ENCODE measurements around the gene STK11IP.

The STK11IP gene, protein sequence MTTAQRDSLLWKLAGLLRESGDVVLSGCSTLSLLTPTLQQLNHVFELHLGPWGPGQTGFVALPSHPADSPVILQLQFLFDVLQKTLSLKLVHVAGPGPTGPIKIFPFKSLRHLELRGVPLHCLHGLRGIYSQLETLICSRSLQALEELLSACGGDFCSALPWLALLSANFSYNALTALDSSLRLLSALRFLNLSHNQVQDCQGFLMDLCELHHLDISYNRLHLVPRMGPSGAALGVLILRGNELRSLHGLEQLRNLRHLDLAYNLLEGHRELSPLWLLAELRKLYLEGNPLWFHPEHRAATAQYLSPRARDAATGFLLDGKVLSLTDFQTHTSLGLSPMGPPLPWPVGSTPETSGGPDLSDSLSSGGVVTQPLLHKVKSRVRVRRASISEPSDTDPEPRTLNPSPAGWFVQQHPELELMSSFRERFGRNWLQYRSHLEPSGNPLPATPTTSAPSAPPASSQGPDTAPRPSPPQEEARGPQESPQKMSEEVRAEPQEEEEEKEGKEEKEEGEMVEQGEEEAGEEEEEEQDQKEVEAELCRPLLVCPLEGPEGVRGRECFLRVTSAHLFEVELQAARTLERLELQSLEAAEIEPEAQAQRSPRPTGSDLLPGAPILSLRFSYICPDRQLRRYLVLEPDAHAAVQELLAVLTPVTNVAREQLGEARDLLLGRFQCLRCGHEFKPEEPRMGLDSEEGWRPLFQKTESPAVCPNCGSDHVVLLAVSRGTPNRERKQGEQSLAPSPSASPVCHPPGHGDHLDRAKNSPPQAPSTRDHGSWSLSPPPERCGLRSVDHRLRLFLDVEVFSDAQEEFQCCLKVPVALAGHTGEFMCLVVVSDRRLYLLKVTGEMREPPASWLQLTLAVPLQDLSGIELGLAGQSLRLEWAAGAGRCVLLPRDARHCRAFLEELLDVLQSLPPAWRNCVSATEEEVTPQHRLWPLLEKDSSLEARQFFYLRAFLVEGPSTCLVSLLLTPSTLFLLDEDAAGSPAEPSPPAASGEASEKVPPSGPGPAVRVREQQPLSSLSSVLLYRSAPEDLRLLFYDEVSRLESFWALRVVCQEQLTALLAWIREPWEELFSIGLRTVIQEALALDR

DNA sequence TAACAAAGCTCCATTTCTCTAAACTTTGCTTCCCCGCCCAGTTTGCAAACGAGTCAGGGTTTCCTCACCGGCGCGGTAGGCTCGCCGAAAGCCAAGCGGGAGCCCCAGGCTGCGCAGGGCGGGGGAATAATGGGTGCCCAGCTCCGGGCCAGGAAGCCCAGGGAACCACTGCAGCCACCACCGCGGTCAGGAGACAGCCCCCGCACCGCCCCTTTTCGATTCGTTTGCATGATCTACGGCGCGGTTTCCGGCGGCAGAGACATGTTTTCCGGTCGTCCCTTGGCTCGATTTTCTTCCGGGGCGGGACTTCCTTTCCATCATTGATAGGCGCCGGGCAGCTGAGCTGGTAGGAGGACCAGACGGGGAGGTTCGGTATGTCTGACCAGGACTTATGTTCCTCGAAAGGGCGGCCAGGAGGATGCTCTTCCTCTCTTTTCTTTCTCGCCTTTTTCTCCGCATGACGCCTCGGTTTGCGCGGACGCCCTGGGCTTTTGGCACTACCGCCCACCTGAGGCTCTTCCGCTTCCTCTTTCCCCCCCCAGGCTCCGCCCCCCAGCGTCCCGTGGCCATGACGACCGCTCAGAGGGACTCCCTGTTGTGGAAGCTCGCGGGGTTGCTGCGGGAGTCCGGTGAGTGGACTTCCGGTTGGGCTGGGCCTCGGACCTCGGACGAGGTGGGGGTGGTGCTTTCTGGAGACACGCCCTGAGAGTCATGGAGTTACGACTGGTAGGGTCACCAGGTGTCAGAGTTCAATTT, at the start of gene STK11IP:
Gene STK11IP, plus strand, starts transcription at position 306 of the 756 bp plus-strand sequence. Its CDS starts 263 bp downstream, at position 569.
- DNase-seq (ENCODE audit: low spot score), result peak; percentile 85

DNA sequence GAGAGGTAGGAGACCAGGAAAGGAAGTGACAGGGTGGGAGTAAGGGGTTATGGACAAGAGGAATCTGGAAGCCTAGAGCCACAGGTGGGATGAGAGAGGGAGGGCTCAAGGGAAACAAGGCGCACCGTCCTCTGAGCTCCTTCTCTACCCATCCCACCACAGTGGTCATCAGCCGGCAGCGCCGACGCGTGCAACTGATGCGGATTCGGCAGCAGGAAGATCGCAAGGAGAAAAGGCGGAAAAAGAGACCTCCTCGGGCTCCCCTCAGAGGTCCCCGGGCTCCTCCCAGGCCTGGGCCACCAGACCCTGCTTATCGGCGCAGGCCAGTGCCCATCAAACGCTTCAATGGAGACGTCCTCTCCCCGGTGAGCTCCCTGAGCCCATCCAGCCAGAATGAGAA, 48.7 kb upstream of the STK11IP start:
- DNase-seq (ENCODE audit: low spot score), result no peak

DNA sequence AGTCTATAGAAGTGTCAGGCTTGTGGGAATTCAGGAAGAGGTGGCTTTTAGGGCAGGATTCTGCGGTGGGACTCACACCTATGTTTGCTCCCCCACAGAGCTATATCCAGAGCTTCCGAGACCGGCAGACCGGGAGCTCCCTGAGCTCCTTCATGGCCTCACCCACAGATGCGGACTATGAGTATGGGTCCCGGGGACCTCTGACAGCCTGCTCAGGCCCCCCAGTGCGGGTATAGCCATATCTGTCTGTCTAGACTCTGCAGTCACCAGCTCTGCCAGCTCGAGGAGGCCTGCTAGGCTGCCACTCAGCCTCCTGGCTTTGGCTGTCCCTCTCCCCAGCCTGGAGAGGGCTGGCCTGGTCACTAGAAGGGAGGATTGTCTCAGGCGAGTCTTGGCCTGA, 48.0 kb upstream of the STK11IP start:
- DNase-seq (ENCODE audit: low spot score), result no peak

DNA sequence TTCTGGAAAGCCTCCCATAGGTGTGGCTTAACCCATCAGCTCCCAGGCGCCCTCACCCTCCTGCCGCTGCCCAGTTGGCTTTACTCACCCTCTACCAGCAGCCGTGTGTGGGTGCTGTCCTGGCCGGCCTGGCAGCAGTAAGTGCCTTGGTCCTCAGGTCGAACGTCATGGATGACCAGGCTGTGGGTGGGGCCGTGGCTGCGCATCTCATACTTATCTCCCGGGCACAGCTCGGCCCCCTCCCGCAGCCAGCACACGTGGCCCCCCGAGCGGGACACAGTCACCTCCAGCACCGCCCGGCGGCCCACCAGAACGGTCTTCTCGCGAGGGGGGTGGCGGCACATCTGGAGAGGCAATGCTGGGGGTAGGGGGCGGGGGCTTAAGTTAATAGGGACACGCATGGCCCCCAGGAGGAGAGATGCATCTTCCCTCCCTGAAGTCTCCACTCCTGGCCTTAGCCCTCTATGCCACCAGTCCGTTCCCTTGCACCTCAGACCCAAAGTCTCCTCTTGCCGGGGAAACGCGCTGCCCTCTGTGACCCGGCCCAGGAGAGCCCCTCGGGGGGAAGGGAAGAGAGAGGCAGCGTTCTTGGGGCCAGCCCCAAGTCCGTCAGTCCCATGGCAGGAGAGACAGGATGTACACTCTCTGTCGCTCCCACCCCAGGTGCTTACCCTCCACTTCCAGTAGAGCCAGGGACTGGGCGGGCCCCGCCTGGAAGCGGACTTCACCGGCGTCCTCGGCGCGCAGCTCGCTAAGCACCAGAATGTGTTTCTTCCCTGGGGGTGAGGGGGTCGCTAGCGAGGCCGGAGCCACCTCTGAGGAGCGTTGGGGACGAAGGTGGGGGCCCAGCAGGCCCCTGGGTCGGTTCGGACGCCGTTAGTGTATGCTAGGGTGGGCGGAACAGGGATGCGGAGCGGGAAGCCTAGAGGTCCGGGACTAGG, 45.9 kb upstream of the STK11IP start:
- DNase-seq (ENCODE audit: low spot score), result no peak

DNA sequence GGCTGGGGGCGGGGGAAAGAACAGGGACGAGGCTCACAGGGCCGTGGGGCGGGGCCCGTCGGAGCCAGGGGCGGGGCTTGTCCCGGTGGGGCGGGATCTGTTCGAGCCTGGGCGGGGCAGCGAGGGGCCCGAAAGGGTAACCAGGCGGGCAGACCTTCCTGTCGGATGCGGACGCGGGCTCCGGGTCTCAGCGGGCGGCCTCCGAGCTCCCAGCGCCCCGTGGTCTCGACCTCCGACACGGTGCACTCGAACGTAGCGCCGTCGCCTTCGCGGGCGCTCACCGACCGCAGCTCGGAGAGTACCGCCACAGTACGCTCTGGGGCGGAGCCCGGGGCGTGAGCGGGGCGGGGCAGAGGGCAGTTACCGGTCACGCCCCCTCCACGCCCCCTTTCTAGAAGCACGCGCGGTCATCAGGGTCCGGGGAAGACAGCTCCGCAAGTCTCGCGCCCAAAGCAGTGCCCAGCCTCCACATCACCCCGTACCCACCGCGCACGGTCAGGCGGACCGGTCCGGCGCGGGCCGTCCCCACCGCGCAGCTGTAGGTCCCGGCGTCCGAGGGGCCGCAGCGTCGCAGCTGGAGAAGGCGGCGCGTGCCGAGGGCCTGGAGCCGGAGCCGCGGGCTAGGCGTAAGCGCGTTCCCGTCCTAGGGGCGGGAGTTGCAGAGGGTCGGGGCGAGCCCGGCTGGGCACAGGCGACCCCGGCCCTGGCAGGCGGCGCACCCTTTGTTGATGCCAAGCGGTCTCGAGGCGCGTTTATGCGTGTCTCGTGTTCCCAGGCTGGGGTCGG, 45.1 kb upstream of the STK11IP start:
- peak; percentile 61 for DNase-seq (ENCODE audit: low spot score)

DNA sequence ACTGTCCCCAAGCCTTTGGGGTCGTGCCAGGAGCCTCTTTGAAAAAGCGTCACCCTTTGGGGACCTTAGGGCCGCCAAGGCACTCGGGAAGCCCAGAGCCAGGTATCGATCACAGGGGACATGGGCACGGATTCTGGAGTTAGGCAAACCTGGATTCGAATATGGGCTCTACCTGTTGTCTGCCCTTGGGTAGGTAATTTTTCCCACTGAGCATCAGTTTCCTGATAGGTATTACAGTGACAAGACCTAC, 44.6 kb upstream of the STK11IP start:
- DNase-seq (ENCODE audit: low spot score), result no peak

DNA sequence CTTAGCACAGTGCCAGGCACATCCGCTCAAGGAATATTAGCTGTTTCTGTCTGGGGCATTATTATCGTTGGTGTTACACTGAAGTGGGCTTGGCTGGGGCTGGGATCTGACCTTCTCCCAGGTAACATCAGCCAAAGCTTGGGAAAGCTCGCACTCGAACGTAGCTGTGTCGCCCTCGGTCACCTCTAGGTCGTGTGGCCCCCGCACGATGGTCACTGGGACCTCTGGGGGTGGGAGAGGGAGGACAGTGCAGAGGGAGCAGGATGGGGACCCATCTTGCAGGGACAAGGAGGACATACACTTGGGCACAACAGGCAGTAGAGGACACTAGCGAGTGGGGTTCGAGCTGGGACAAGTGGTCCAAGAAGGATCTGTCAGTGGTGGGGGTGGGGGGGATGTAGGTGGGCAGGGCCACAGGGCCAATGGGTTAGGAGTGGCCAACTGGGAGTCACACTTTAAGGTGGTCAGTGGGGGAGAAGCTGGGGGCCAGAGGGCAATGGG, 44.1 kb upstream of the STK11IP start:
- no peak for DNase-seq (ENCODE audit: low spot score)

DNA sequence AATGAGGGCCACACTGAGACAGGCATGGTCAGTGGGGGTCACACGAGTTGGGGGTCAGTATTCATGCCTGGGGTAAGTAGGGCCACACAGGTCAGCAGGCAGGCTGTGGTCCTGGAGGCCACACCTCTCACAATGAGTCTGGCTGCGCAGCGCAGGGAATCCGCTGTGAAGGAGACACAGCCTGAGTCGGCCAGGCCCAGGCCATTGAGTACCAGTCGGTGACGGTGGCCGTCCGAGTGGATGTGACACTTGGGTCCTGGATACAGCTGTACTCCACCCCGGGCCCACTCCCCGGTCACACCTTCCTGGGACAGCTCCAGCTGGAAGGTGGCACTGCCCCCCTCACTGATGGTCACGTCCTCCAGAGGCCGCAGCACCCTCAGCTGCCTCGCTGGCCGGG, 43.3 kb upstream of the STK11IP start:
- DNase-seq (ENCODE audit: low spot score), result no peak

DNA sequence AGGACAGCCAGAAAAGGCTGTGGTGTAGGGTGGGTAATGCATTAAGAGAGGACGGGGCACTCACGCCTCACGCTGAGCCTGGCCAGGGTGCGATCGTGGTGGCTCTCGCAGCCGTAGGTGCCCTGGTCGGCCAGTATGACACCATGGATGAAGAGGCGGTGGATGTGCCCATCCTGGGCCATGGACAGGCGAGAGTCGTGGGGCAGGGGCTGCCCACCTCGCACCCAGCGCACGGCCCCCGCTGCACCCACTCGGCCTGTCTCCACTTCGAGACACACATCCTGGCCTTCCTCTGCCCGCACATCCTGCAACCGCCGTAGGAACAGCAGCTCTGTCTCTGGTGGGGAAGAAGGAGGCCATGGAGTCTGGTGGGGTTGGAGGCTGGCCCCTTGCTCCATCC, 41.7 kb upstream of the STK11IP start:
- DNase-seq (ENCODE audit: low spot score), result no peak

DNA sequence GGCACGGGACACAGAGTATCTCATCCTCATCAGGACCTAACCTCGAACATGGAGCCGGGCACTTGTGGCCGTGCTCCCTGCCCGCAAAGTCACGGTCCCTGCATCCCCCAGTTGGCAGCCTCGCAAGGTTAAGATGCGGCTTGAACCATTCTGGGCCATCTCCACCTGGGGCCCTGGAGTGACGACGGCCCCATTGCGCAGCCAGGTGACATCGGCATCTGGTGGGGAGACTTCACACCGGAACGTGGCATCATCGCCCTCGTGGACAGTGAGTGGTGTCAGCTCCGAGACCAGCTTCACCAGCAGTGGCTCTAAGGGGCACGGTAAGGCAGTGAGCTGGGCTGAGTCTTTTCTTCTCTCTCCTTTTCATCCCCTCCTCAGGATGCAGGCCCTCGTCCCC, 41.2 kb upstream of the STK11IP start:
- no peak for DNase-seq (ENCODE audit: low spot score)

DNA sequence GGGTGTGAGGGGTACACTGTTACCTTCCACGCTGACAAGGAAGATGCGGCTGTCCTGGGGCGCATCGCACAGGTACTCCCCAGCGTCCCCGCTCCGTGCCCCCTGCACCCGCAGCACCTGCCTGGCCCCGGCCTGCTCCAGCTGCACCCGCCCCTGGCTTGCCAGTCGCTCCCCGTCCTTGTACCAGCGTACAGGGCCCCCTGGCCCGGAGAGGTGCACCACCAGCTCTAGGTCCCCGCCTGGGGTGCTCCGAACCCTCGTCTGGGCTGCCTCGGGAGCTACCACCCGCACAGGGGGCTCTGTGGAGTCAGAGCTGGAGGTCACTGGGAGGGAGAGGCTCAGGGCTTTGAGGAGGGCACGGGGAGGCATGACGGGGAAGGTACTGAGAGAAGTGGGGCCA, 40.3 kb upstream of the STK11IP start:
- DNase-seq (ENCODE audit: low spot score), result no peak

DNA sequence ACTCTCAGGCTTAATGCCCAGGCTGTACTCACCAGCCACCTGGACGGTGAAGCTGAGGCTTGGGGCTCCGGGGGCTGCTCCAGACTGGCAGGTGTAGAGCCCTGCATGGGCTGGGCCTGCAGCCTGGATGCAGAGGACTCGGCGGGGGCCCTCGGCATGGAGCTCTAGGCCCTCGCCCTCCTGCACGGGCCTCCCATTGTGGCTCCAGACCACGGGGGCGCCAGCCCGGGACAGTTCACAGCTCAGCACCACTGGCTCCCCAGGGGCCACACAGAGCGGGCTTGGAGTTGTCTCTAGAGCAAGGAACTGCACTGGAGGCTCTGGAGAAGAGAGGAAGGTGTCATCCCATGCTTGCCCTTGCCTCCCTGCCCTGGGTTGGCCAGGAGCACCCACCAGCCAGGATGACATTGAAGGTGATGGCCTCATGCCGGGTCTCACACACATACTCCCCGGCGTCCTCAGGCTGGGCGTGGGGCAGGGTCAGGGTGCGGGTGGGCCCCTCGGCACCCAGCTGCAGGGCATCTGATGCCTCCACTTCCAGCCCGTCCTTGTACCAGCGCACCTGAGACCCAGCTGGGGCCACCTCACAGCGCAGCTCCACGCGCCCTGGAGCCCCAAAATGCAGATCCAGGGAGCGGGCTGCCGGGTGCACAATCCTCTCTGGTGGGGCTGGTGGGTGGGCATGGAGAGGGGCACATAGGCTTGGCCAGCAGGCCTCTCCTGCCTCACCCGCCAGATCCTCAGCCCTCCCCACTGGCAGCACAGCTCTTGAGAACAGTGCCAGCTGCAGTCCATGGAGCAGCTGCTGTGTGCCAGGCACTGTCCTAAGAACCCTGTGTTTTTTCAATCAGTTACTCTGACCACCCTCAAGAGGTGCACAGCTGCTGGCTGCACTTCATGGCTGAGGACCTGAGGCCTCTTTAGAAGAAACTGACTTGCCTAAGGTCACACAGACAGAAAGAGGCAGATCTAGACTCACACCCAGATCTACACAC, 39.6 kb upstream of the STK11IP start:
- DNase-seq (ENCODE audit: low spot score), result no peak

DNA sequence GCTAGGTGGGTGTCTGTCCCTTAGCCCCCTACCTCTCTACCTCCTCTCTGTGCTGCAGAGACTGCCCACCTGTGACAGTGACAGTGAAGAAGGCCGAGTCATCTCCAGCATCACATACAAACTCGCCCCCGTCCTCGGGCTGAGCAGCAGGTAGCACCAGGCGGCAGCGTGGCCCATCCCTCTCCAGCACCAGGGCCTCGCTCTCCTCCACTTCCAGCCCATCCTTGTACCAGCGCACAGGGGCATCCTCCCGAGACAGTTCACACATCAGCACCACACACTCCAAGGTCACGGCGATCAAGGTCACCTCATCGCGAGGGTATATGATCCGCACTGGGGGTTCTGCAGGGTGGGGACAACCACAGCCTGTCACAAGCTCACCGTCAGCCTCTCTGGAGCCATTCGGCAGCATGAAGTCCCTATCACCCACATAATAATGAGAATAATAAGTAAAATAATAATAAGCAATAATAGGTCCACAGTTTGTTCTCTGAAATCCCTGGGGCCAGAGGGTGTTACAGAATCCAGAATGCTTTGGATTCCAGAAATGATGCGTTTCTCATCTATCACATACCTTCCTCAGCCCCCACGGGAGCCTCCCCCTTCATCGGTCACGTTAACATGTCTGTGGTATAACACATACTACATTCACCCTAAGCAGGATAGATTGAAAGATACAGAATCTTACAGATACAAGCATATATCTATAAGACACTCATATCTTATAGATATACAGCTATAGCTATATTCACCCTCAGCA, 38.3 kb upstream of the STK11IP start:
- no peak for DNase-seq (ENCODE audit: low spot score)

DNA sequence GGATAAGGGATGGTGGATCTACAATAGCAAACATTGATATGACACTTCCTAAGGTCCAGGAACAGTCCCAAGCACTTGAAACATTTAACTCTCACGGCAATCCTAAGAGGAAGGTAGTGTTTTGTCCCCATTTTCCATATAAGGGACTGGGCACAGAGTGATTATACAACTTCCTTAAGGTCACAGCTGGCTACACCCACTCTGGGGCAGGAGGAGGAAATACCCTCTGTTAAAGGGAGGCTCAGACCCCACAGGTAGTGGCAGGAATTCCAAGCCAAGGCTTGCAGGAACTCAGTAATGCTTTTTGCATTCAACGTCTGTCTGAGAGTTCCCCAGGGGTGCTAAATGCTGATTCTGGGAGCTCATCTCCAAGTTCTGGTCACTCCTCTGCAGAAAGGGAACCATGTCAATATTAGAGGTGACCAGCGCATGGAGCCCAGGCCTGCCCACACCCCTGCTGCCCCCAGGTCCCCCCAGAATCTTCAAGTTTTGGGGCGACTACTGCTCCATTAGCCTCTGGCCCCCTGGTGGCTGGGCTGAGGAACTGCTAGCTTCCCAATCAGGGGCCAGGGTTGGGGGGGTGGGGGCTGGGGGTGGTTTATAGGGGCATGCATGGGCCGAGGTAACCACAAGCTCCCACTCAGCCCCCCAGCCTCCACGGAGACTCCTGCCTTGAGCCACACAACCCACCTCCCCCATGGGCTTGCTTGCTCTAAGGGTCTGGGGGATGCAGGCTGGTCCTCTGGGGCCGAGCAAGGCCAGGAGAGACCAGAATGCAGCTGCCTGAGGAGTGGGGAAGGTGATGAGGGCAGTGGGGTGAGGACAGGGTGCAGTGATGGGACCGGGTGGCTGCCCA, 37.4 kb upstream of the STK11IP start:
- no peak for DNase-seq (ENCODE audit: low spot score)

DNA sequence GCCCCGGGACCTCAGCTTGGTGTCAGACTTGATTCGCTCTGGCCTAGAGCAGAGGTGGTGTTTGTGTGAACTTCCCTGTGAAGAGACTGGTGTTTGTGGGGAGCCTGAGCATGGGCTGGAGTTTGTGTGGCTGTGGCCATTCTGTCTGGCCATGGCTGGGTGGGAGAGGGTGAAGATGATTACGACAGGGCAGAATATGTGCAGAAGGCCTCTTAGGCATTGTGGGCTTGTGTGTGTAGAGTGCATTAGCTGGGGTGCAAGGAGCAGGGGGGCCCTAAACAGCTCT, 36.8 kb upstream of the STK11IP start:
- no peak for DNase-seq (ENCODE audit: low spot score)

DNA sequence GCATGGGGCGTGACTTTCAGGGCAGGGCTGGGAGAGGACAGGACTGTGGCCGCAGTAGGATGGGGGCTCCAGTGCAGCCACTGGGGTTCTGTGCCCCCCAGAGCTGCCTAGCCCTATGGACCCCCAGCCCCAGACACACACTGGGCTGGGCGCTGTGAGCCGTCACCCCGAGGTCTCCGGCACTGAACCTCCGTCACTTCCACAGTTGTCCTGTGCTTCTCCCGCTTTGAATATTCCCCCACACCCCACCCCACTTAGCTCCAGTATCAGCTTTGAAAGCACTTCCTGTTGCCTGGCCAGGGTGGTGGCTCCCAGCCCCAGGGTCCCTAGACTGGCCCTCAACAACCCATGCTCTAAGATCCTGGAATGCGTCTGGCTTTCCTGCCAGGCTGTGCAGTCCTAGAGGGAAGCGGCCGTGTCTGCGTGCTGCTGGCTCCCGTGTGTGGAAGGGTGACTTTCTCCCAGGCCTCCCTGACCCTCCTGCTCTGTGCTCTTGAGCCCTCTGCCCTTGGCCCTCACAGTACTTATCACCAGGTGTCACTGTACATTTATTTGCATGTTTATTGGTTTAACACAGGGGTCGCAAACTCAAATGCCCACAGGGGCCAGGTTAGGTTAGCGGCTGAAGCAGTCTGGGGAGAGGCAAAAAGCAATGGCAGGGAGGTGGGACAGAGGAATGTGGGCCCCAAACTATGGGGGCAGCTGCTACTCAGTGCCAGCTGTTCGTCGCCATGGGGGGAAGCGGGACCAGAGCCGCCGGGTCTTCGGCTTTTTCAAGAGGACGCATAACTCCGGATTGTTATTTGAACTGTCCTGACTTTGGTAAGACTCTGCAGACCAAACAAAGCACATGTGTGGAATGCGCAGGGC, 36.2 kb upstream of the STK11IP start:
- DNase-seq (ENCODE audit: low spot score), result no peak
